GM18870 (cell line): Measurements from ENCODE around the gene TCTN1.
"Not testable (repeated sequence)": the region's sequence is repeated elsewhere in the genome, so short reads cannot be mapped to it uniquely, and the experiment has no call there.

ENCODE experiments used
- ATAC-seq: cut with Tn5 transposase; IDR thresholded peaks from one replicate; pipeline ENCODE4 v1.9.1; 2021; ENCODE audit warnings: moderate library complexity; ENCODE audit not compliant: unreplicated experiment

TCTN1 gene

DNA sequence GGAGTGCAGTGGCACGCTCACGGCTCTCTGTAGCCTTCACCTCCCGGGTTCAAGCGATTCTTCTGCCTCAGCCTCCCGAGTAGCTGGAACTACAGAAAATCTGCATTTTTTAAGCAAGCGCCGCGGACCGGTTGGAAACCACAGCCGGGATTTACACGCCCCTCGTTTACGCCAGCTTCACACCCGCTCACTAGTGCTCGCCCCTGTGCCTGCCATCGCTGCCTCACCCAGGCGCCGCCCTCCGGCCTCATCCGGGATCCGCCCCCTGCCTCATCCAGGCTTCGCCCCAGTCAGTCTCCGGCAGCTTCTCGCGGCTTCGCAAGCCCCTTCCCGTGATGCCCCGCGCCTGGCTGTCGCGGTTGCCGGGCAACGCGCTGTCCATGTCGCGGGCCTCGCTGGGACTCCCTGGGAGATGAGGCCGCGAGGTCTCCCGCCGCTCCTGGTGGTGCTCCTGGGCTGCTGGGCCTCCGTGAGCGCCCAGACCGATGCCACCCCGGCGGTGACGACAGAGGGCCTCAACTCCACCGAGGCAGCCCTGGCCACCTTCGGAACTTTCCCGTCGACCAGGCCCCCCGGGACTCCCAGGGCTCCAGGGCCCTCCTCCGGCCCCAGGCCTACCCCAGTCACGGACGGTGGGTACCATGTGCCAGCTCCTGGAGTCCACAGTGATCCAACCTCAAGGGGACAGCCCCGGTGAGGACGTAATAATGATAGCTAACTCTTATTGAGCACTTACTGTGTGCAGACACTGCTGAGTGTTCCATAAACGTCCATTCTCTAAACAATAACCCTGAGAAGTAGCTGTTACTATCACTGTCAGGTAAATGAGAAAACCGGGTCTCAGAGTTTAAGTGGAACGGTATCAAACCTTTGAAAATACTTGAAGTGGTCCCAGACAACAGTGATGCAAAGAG, at the start of gene TCTN1:
TCTN1 (plus strand) TSS at position 359 of the 914 bp plus-strand sequence; CDS start at position 413, 54 bp downstream.
- peak; percentile 81 for ATAC-seq

GRCh38 chr12:110564471-110564991, 49.4 kb upstream of the TCTN1 start:
- no peak for ATAC-seq

GRCh38 chr12:110565894-110566871, 47.7 kb upstream of the TCTN1 start:
- no peak for ATAC-seq

GRCh38 chr12:110566993-110567392, 46.9 kb upstream of the TCTN1 start:
- ATAC-seq: no peak

GRCh38 chr12:110568752-110569151, 45.2 kb upstream of the TCTN1 start:
- no peak for ATAC-seq

DNA sequence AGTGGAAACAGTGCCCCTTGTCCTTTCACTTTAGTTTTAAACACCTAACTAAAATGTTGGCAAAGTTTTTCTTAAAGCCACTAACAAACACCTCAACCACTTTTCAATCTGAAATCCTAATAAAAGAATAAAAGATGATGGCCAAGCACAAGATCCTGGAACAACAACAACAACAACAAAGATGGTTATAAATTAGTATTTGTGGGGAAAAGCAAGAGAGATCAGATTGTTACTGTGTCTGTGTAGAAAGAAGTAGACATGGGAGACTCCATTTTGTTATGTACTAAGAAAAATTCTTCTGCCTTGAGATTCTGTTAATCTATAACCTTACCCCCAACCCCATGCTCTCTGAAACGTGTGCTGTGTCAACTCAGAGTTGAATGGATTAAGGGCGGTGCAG, 44.1 kb upstream of the TCTN1 start:
- not testable (repeated sequence) for ATAC-seq

GRCh38 chr12:110570798-110571197, 43.1 kb upstream of the TCTN1 start:
- not testable (repeated sequence) for ATAC-seq

DNA sequence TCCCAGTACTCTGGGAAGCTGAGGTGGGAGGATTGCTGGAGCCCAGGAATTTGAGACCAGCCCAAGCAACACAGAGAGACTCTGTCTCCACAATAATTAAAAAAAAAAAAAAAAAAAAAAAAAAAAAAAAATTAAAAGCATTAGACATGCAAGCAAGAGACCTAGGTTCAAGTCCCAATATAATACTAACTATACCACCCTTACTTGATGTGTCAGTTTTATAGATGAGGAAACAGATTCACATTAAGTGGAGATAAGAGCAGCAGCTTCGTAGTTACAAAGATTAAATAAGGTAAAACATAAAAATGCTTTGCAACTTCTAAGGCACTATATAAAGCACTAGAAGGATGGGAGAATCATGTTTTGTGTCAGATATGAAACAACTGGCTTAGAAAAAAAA, 39.9 kb upstream of the TCTN1 start:
- ATAC-seq: no peak

DNA sequence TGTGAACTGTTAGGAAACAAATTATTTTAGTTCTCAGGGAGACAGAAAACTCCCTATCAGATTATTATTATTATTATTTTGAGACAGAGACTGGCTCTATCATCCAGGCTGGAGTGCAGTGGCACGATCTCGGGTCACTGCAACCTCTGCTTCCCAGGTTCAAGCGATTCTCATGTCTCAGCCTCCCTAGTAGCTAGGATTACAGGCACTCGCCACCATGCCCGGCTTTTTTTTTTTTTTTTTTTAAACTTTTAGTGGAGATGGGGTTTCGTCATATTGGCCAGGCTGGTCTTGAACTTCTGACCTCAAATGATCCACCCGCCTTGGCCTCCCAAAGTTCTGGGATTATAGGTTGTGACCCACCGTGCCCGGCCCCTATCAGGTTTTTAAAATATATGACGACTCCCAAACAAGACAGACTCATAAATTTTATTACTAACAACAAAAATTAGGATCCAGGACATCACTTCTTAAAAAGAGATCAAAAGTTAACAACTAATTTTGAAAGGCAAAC, 39.2 kb upstream of the TCTN1 start:
- not testable (repeated sequence) for ATAC-seq

DNA sequence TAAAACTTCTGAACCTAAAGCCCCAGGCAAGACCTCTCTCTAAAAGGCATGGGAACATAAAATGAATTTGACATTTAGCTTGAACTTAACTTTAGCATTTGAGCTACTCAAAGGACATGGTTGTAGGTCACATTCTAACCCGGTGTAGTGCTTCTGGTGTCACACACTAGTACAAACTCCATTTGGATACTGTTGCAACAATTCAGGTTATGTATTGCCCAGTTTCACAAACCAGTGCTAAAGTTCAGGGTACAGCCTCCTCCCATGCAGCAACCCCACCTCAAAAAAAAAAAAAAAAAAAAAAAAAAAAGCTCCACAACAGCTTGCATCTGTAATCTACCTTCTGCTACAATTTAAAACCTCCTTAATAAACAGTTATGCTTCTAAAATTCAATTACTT, 38.6 kb upstream of the TCTN1 start:
- ATAC-seq: no peak

- no peak for ATAC-seq
Measured at GRCh38 chr12:110576504-110576903, 37.4 kb upstream of the TCTN1 start.

DNA sequence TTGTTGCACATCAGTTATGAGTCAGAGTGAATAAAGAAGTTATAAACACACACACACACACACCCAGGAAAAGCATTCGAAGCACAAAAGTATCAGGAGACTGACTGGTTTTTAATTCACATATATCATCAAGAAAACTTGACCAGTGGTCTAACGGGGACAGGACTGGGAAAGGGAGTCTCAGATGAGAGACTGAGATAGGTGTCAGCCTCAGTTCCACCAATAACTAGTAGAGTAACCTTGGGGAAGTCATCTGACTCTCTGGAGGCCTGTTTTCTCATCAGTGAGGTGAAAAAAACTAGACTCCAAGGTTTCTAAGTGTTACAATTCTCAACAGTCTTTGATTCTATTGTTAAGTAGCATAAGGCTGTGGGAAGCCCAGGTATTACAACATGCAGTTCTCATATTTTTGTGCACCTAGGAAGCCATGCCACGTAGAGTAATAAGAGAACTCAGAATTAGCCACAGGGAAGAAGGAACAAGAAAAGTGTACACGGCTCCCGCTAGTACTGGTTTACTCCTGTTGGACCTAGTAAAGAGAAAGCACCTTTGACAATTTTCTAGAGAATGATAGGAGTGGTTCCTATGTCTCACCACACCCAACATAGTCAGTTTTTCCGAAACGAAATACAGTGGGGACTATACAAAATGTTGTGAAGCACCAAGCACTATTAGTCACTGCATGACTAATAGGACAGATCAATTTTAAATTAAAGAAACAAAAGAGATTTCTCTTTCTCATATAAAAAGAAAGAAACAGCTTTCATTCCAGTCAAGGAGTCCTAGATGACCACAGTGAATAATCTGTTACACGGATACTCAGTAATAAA, 35.9 kb upstream of the TCTN1 start:
- ATAC-seq: peak; percentile 34

- ATAC-seq: peak; percentile 3
Measured at GRCh38 chr12:110578694-110579534, 35.0 kb upstream of the TCTN1 start.

DNA sequence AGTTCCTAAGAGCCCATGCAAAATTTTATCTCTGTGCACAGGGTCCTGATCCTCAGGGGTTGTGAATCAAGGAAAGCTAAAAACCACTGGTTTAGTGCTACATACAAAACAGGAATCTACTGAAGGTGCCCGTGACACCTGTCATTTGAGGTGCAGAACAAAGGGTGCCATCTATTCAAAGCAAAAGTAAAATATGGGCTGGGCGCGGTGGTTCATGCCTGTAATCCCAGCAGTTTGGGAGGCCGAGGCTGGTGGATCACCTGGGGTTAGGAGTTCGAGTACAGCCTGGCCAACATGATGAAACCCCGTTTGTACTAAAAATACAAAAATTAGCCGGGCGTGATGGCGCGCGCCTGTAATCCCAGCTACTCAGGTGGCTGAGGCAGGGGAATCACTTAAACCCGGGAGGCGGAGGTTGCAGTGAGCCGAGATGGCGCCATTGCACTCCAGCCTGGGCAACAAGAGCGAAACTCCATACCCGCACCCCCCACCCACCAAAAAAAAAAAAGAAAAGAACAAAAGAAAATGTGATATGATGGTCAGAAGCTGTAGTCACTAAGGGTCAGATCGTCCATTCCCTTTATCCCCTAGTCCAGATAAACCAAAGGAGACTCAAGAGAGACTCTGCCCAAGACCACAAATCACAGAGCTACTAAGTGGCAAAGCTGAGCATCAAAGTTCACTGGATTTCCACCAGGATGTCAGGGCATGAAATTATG, 34.2 kb upstream of the TCTN1 start:
- ATAC-seq: no peak

- no peak for ATAC-seq
Measured at GRCh38 chr12:110581931-110582275, 32.0 kb upstream of the TCTN1 start.

- peak; percentile 25 for ATAC-seq
Measured at GRCh38 chr12:110582276-110583136, 31.4 kb upstream of the TCTN1 start.

DNA sequence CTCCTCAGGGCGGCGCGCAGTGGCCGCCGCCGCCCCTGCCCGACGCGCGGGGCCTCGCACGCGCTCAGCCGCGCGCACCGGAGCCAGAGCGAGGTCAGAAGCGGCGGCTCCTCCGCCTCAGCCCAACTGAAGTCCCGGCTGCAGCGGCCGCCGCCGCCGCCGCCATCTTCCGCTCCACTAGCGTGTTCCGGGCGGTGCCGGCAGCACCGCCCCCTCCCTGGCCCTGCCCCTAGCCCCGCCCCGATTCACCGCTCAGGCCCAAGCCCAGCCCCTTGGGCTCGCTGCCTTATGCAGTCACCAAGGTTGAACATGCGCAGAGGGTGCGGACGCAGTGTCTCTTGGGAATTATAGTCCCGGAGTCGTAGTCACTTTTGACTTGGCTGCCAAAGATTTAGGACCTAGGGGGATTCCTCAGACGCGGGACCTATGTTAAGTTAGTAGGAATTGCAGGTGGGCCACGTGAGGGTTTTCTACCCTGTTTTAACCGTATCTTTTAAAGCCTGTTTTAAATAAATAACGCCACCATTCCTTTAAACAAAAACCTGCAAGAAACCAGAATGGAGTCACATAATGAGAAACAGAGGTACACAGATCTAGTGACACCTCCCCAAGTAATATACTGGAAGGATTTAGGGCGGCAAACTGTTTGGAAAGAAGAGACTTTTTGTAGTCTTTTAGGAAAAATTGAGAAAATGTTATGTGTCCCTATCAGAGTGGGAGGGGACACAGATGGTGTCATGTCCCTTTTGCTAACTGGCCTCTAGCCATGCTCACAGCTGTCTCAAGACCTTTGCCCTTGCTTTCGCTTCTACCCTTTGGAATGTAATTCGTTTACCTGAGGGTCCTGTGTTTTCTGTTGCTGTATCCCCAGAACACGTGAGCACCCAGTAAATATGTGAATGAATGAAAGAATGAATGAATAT, 30.5 kb upstream of the TCTN1 start, which contains the start of gene PPTC7:
PPTC7 (minus strand) TSS at position 182 of the 923 bp plus-strand sequence. CDS start 287 bp downstream, outside the sequence.
- ATAC-seq: peak; percentile 49
